HepG2 (cell line): ENCODE results near the gene CBLC. TPM values are rescaled to one million over a fixed set of nuclear protein-coding genes. Genes with fewer than 3 reads are reported as not detected.

Source experiments
- CHD4 ChIP-seq: fragments of 200-600 bp; sonication (generic); IDR thresholded peaks from 2 replicates; pipeline ENCODE4 v1.7.0; 2017; ENCODE audit warnings: mild to moderate bottlenecking, low read length, borderline replicate concordance
- HES4 ChIP-seq: sonication (generic); formaldehyde crosslinking; IDR thresholded peaks from 2 replicates; pipeline ENCODE4 v1.9.0; 2021; ENCODE audit warnings: mild to moderate bottlenecking, missing genetic modification reagents, borderline replicate concordance
- HMGXB4 ChIP-seq, 2 experiments: sonication (generic) in 1 of 2; formaldehyde crosslinking in 1 of 2; IDR thresholded peaks; 2 replicates each; pipeline versions ENCODE4 v1.4.0 to v1.6.1; 2018 to 2020; ENCODE audit warnings: missing genetic modification reagents in 2 of 2, borderline replicate concordance in 1 of 2, low read depth in 1 of 2, mild to moderate bottlenecking in 1 of 2, missing biosample characterization in 1 of 2
- JARID2 ChIP-seq: sonication (generic); formaldehyde crosslinking; IDR thresholded peaks from 2 replicates; pipeline ENCODE4 v1.8.1; 2023; ENCODE audit warnings: missing genetic modification reagents, inconsistent platforms; ENCODE audit not compliant: insufficient replicate concordance
- MEF2D ChIP-seq: sonication (generic); formaldehyde crosslinking; IDR thresholded peaks from 2 replicates; pipeline ENCODE4 v1.5.1; 2020; ENCODE audit warnings: mild to moderate bottlenecking, missing genetic modification reagents
- PHF5A ChIP-seq: IDR thresholded peaks from one replicate; pipeline ENCODE4 v1.6.1; 2018; ENCODE audit warnings: low read depth, missing genetic modification reagents; ENCODE audit not compliant: unreplicated experiment
- PRDM15 ChIP-seq: sonication (generic); formaldehyde crosslinking; IDR thresholded peaks from 2 replicates; pipeline ENCODE4 v1.4.0; 2020; ENCODE audit warnings: missing genetic modification reagents
- RERE ChIP-seq: IDR thresholded peaks from 2 replicates; pipeline ENCODE4 v1.6.1; 2016; ENCODE audit warnings: low read depth, missing genetic modification reagents, missing compliant biosample characterization
- SMAD3 ChIP-seq: sonication (generic); formaldehyde crosslinking; IDR thresholded peaks from 2 replicates; pipeline ENCODE4 v1.4.0; 2020; ENCODE audit warnings: missing genetic modification reagents
- SMARCE1 ChIP-seq: fragments of 450-650 bp; IDR thresholded peaks from 2 replicates; pipeline ENCODE4 v1.6.1; 2017; ENCODE audit warnings: borderline replicate concordance
- TEAD3 ChIP-seq: optimal IDR thresholded peaks from 2 replicates; pipeline ENCODE3; 2016; ENCODE audit warnings: borderline replicate concordance
- TFAP4 ChIP-seq: sonication (generic); IDR thresholded peaks from 2 replicates; pipeline ENCODE4 v1.6.1; 2016; ENCODE audit warnings: low read depth, borderline replicate concordance
- ZFX ChIP-seq: sonication (generic); formaldehyde crosslinking; IDR thresholded peaks from 2 replicates; pipeline ENCODE4 v1.4.0; 2020; ENCODE audit warnings: mild to moderate bottlenecking, low read depth, missing genetic modification reagents, moderate library complexity
- ZNF766 ChIP-seq: sonication (generic); formaldehyde crosslinking; IDR thresholded peaks from 2 replicates; pipeline ENCODE4 v1.5.0; 2020; ENCODE audit warnings: missing genetic modification reagents, borderline replicate concordance
- ZNF839 ChIP-seq: sonication (generic); formaldehyde crosslinking; IDR thresholded peaks from 2 replicates; pipeline ENCODE4 v1.4.0; 2020; ENCODE audit warnings: missing genetic modification reagents, mild to moderate bottlenecking, borderline replicate concordance
- ZSCAN9 ChIP-seq: IDR thresholded peaks from 2 replicates; pipeline ENCODE4 v1.6.1; 2016; ENCODE audit warnings: borderline replicate concordance
- polyA plus RNA-seq, 8 experiments: library from polyadenylated mRNA; depleted of rRNA in 3 of 8; stranded (reverse) in 7 of 8; unstranded in 1 of 8; fragments of >200 nt; fragmentation: Illumina TruSeq in 4 of 8; extraction: Trizol in 4 of 8; gene quantifications; 2 replicates each; pipeline versions ENCODE4 v1.2.1 to v1.2.3, GENCODE V29; 2011 to 2016; ENCODE audit warnings: low read depth in 4 of 8, missing spikeins in 1 of 8, mixed read lengths in 1 of 8; ENCODE audit not compliant: insufficient read depth in 1 of 8
- total RNA-seq, 5 experiments: library from RNA; depleted of rRNA; stranded (reverse); fragments of >200 nt; fragmentation: Illumina TruSeq; extraction: Trizol; gene quantifications; 2 replicates each; pipeline ENCODE4 v1.2.3, GENCODE V29; 2016; ENCODE audit warnings: low read depth in 1 of 5

The CBLC gene
- total and polyA plus RNA-seq, 2 of the 13 experiments (the other 11 are each of a cell fraction or from before 2014, with no cell fraction given) = 1.8 to 2.6 TPM

- TF ChIP-seq HMGXB4 (CRISPR knock-in tag; IDR thresholded peaks at IDR 0.05; ENCODE audit: borderline replicate concordance in 1 of 2, low read depth in 1 of 2) = no peak
- TF ChIP-seq MEF2D (CRISPR knock-in tag) = no peak
- TF ChIP-seq SMARCE1 = no peak
- TF ChIP-seq ZSCAN9 (CRISPR knock-in tag) = no peak
- TF ChIP-seq ZFX (CRISPR knock-in tag) = peak; percentile 31; the same call in 1 of the 2 replicates
- peak; percentile 65; the same call in 1 of the 2 replicates for TF ChIP-seq SMAD3 (CRISPR knock-in tag)
- peak; percentile 70 for TF ChIP-seq TEAD3 (CRISPR knock-in tag)
- no peak for TF ChIP-seq ZNF839
- TF ChIP-seq TFAP4 = no peak
- TF ChIP-seq RERE (CRISPR knock-in tag) = no peak
- no peak for TF ChIP-seq CHD4
- TF ChIP-seq HES4 (CRISPR knock-in tag) = no peak
- no peak for TF ChIP-seq JARID2 (CRISPR knock-in tag)
- TF ChIP-seq PHF5A (CRISPR knock-in tag) = no peak
- TF ChIP-seq ZNF766 (CRISPR knock-in tag) = no peak
- no peak for TF ChIP-seq PRDM15 (CRISPR knock-in tag)
Observed at GRCh38 chr19:44770550-44771257, 7.0 kb upstream of the CBLC start (continued).
